Adrenal gland (tissue), 5 donors: ENCODE data around the gene MYO5B.

Source experiments
- CTCF ChIP-seq, 6 experiments: fragments of 450-650 bp in 4 of 6; fragments of 200-600 bp in 2 of 6; sonication (generic) in 1 of 6; IDR thresholded peaks; 1 replicate in 5 of 6; 2 replicates in 1 of 6; pipeline versions ENCODE4 v1.5.1 to v1.8.0; 2016 to 2021; ENCODE audit warnings: antibody characterized with exemption in 6 of 6, mild to moderate bottlenecking in 2 of 6, moderate library complexity in 1 of 6
- POLR2A ChIP-seq, 2 donors: fragments of 450-650 bp; IDR thresholded peaks; one replicate each; pipeline ENCODE4 v1.6.1; 2017; ENCODE audit warnings: antibody characterized with exemption in 2 of 2, mild to moderate bottlenecking in 2 of 2, moderate library complexity in 1 of 2
- donor health status: DM: no; HTN: no; CAD: no.

- no peak for TF ChIP-seq CTCF (IDR thresholded peaks at IDR 0.05)
- no peak for TF ChIP-seq POLR2A (IDR thresholded peaks at IDR 0.05)
Observed at GRCh38 chr18:50125456-50125855, 69.5 kb downstream of the MYO5B start.
